IPS-15b (cell line): Measurements from ENCODE around the gene RPLP2.
A peak's percentile ranks its signal among the peaks of the same experiment; 100 is the strongest.

ENCODE experiments used
- H3K27me3 ChIP-seq: one replicate; pipeline ENCODE4 v1.6.1; 2013; ENCODE audit warnings: low read length; ENCODE audit not compliant: control insufficient read depth, insufficient read depth
- H3K36me3 ChIP-seq: one replicate; pipeline ENCODE4 v1.6.1; 2013; ENCODE audit warnings: low read length; ENCODE audit not compliant: control insufficient read depth, insufficient read depth
- H3K4me1 ChIP-seq: one replicate; pipeline ENCODE4 v1.6.1; 2013; ENCODE audit warnings: mild to moderate bottlenecking, low read length; ENCODE audit not compliant: control insufficient read depth, insufficient read depth
- H3K4me3 ChIP-seq: one replicate; pipeline ENCODE4 v1.5.1; 2013; ENCODE audit warnings: low read depth, low read length
- H3K9ac ChIP-seq: one replicate; pipeline ENCODE4 v1.6.1; 2013; ENCODE audit warnings: low read depth, mild to moderate bottlenecking, low read length
- H3K9me3 ChIP-seq: one replicate; pipeline ENCODE4 v1.6.1; 2013; ENCODE audit warnings: mild to moderate bottlenecking, low read length; ENCODE audit not compliant: control insufficient read depth, insufficient read depth

The RPLP2 gene

DNA sequence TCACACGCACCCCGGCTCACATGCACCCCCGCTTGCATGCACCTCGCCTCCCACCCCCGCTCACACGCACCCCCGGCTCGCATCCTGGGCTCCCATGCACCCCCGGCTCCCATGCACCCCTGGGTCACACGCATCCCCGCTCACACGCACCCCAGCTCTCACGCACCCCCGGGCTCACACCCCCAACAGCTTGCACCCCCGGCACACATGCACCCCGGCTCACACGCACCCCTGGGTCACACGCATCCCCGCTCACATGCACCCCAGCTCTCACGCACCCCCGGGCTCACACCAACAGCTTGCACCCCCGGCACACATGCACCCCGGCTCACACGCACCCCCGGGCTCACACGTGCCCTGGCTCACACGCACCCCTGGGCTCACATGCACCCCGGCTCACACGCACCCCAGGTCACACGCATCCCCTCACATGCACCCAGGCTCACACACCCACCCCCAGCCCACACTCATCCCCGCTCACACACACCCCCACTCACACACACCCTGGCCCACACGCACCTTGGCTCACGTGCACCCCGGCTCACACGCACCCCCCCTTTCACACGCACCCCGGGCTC lies 49.1 kb downstream of the RPLP2 start:
- H3K4me1 ChIP-seq: no peaks in the 10 kb centered on the region
- H3K4me3 ChIP-seq: no peak overlapping the region
- H3K36me3 ChIP-seq: peaks cover 19% of the 10 kb centered on the region
- H3K9me3 ChIP-seq: no peaks in the 10 kb centered on the region
- H3K27me3 ChIP-seq: no peaks in the 10 kb centered on the region
- H3K9ac ChIP-seq: no peak overlapping the region

GRCh38 chr11:859394-860131 lies 49.8 kb downstream of the RPLP2 start:
- H3K9me3 ChIP-seq: no peaks in the 10 kb centered on the region
- H3K4me1 ChIP-seq: no peaks in the 10 kb centered on the region

DNA sequence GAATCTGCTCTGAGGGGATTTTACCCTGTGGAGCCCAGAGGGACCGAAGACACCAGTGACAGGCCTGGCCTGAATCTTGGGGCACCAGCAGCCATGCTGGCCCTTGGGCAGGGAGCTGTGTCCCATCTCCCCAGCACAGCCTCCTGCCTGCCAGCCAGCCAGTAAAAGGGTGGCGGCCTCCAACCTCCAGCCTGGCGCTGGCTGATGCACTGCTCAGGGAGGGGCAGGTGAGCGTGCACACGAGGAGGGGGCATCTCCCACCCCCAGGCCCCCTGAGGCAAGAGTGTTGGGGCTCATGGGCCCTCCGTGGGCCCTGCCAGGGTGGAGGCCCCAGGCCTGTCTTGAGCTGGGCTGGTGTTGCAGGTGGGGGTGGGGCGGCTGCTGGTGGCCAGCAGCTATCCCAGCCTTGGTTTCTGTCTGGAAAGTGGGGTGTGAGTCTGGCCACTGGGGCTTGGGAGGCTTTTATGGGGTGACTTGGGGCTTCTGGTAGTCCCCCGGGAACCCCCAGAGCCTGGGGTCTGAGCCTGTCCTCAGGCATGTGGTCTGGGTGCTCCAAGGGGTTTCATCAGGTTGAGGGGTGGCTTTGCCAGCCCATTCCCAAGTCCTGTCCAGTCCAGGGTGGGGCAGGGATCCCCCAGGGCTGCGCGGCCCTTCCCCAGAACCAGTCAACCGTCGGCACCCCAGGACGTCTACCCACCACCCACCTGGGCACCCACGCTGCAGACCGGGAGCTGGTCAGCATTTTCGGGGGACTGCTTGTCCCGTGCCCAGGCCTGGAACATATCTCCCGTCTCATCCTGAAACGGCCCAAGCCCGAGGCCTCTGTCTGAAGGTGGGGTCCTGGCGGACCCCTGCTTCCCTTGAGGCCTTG lies 50.7 kb downstream of the RPLP2 start:
- Histone ChIP-seq H3K9ac (no peak overlapping the region), H3K4me3 (no peak overlapping the region), H3K27me3 (no peaks in the 10 kb centered on the region), H3K9me3 (no peaks in the 10 kb centered on the region), H3K36me3 (peaks cover 20% of the 10 kb centered on the region), H3K4me1 (no peaks in the 10 kb centered on the region)

More at GRCh38 chr11:859394-860131, 49.8 kb downstream of the RPLP2 start:
- peaks cover 22% of the 10 kb centered on the region for H3K36me3 ChIP-seq
- no peak overlapping the region for H3K9ac ChIP-seq
- no peak overlapping the region for H3K4me3 ChIP-seq
- no peaks in the 10 kb centered on the region for H3K27me3 ChIP-seq

- peaks cover 24% of the 10 kb centered on the region for H3K36me3 ChIP-seq
Measured at GRCh38 chr11:861105-861479, 51.3 kb downstream of the RPLP2 start.

GRCh38 chr11:862081-862661 lies 52.4 kb downstream of the RPLP2 start:
- peak overlapping the region; percentile 32 for H3K4me3 ChIP-seq
- peaks cover 28% of the 10 kb centered on the region for H3K36me3 ChIP-seq
- no peaks in the 10 kb centered on the region for H3K4me1 ChIP-seq
- H3K27me3 ChIP-seq: no peaks in the 10 kb centered on the region
- no peaks in the 10 kb centered on the region for H3K9me3 ChIP-seq
- H3K9ac ChIP-seq: no peak overlapping the region

More at GRCh38 chr11:861105-861479, 51.3 kb downstream of the RPLP2 start:
- no peaks in the 10 kb centered on the region for H3K27me3 ChIP-seq
- H3K4me3 ChIP-seq: no peak overlapping the region
- H3K9me3 ChIP-seq: no peaks in the 10 kb centered on the region
- H3K9ac ChIP-seq: no peak overlapping the region
- H3K4me1 ChIP-seq: no peaks in the 10 kb centered on the region
